ENCODE data around the gene SAMD4A. TPM values are rescaled to one million over a fixed set of nuclear protein-coding genes. Genes with fewer than 3 reads are reported as not detected.

SAMD4A gene, protein sequence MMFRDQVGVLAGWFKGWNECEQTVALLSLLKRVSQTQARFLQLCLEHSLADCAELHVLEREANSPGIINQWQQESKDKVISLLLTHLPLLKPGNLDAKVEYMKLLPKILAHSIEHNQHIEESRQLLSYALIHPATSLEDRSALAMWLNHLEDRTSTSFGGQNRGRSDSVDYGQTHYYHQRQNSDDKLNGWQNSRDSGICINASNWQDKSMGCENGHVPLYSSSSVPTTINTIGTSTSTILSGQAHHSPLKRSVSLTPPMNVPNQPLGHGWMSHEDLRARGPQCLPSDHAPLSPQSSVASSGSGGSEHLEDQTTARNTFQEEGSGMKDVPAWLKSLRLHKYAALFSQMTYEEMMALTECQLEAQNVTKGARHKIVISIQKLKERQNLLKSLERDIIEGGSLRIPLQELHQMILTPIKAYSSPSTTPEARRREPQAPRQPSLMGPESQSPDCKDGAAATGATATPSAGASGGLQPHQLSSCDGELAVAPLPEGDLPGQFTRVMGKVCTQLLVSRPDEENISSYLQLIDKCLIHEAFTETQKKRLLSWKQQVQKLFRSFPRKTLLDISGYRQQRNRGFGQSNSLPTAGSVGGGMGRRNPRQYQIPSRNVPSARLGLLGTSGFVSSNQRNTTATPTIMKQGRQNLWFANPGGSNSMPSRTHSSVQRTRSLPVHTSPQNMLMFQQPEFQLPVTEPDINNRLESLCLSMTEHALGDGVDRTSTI
- polyA plus RNA-seq (2011; rRNA removed) = 3.9 and 5.3 TPM in 2 replicates
- 2.4 and 3.2 TPM in 2 replicates for polyA plus RNA-seq (2012; cell fraction: cytosol; rRNA removed)
- polyA plus RNA-seq (2012; cell fraction: nucleus; rRNA removed) = 7.7 and 10.7 TPM in 2 replicates
- polyA plus RNA-seq (2017; fragmentation: RNase III; extraction: RNeasy Plus Mini Kit Qiagen cat#74134 plus additional on column Dnase treatment) = 5.4 to 8.0 TPM (median 6.1 TPM) in 3 replicates
- polyA minus RNA-seq (2011; rRNA and poly(A)+ RNA removed) = 16.6 and 23.5 TPM in 2 replicates

- no peak for TF ChIP-seq FOXS1 (CRISPR knock-in tag; IDR thresholded peaks at IDR 0.05)
- TF ChIP-seq KDM5A (IDR thresholded peaks at IDR 0.05) = peak; percentile 62; the same call in 1 of the 2 replicates
- TF ChIP-seq TP53 (CRISPR knock-in tag; IDR thresholded peaks at IDR 0.05) = 0 out of 2 replicates have a peak, but pooled peaks have one; percentile 28
- no peak for TF ChIP-seq MAZ (IDR thresholded peaks at IDR 0.05; ENCODE audit: borderline replicate concordance, low read depth, low read length)
- peak; percentile 56; the same call in 2 of the 3 replicates for TF ChIP-seq SMC3 (IDR thresholded peaks at IDR 0.05)
- no peak for TF ChIP-seq MAFK (IDR thresholded peaks at IDR 0.05; ENCODE audit: partially characterized antibody)
- TF ChIP-seq ZFP36 (IDR thresholded peaks at IDR 0.05; ENCODE audit: borderline replicate concordance, partially characterized antibody) = peak; percentile 7
- peak; percentile 42 for TF ChIP-seq PHF8 (IDR thresholded peaks at IDR 0.05; ENCODE audit: borderline replicate concordance, low read depth)
- TF ChIP-seq POLR2A (IDR thresholded peaks at IDR 0.05; ENCODE audit: low read length) = peak; percentile 21; the same call in 1 of the 2 replicates
- TF ChIP-seq JUNB (IDR thresholded peaks at IDR 0.05) = no peak
- TF ChIP-seq BCL3 (IDR thresholded peaks at IDR 0.05) = no peak; the same call in 2 of the 3 replicates
- TF ChIP-seq RFX5 (IDR thresholded peaks at IDR 0.05) = peak; percentile 26; the same call in 1 of the 2 replicates
- peak in 1 of 2 experiments; percentile 13; a peak in 1 of 5 replicates for TF ChIP-seq JUN (IDR thresholded peaks at IDR 0.05)
- TF ChIP-seq, protein P1, sequence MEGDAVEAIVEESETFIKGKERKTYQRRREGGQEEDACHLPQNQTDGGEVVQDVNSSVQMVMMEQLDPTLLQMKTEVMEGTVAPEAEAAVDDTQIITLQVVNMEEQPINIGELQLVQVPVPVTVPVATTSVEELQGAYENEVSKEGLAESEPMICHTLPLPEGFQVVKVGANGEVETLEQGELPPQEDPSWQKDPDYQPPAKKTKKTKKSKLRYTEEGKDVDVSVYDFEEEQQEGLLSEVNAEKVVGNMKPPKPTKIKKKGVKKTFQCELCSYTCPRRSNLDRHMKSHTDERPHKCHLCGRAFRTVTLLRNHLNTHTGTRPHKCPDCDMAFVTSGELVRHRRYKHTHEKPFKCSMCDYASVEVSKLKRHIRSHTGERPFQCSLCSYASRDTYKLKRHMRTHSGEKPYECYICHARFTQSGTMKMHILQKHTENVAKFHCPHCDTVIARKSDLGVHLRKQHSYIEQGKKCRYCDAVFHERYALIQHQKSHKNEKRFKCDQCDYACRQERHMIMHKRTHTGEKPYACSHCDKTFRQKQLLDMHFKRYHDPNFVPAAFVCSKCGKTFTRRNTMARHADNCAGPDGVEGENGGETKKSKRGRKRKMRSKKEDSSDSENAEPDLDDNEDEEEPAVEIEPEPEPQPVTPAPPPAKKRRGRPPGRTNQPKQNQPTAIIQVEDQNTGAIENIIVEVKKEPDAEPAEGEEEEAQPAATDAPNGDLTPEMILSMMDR (IDR thresholded peaks at IDR 0.05) = peak; percentile 33
- peak; percentile 52 to 60 for TF ChIP-seq RAD21 (conservative IDR thresholded peaks at IDR 0.05 in 1 of 2, IDR thresholded peaks at IDR 0.05 in 1 of 2)
- TF ChIP-seq FOSL2 (IDR thresholded peaks at IDR 0.05) = no peak
- no peak for TF ChIP-seq FOSL2 (CRISPR knock-in tag; IDR thresholded peaks at IDR 0.05)
- 0% methylated on average over 10 of the region's 91 CpGs for WGBS (ENCODE audit: missing lambda C conversion rate)
- Histone ChIP-seq H3K27ac (peak within 1 kb of the TSS; percentile 88 to 98), H3K9me3 (peaks cover under 1% of the 10 kb centered on the region; the same call in 1 of the 3 replicates), H3K4me1 (peaks cover 35% of the 10 kb centered on the region), H3K4me2 (peak within 1 kb of the TSS; percentile 88), H3K4me3 (peak within 1 kb of the TSS; percentile 75)
- CTCF ChIA-PET = interaction anchor here (0.5 to 13.8 kb wide), 40 partner anchors 9 to 644 kb away, joined by 3 to 272 read pairs (median 6); partner anchors contain the start of gene CGRRF1
- FAIRE-seq (no peak), DNase-seq (ENCODE audit: low read depth in 1 of 2, low spot score in 1 of 2) (peak; percentile 68 to 88), ATAC-seq (peak; percentile 60 to 71)
- POLR2A ChIA-PET = interaction anchor here (0.6 to 4.8 kb wide), 8 partner anchors 11 to 209 kb away, joined by 3 to 78 read pairs (median 6); no protein-coding TSS in a partner anchor
Observed at GRCh38 chr14:54566410-54567223, at the start of gene SAMD4A. Gene SAMD4A (plus strand): TSS chr14:54567128. CDS start chr14:54567917, 789 bp downstream.

DNA sequence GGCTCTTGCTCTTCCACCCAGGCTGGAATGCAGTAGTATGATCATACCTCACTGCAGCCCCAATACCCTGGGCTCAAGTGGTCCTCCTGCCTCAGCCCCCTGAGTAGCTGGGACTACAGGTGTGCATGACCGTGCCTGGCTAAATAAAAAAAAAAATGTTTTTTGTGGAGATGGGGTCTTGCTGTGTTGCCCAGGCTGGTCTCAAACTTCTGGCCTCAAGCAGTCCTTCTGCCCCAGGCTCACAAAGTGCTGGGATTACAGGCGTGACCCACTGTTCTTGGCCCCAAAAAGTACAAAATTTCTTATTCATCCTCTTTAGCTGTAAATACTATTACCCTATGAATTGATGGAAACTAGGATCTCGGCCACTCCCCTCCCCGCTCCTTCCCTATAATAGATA, 42.5 kb upstream of the SAMD4A start:
- Histone ChIP-seq H3K4me2 (no peak overlapping the region), H3K4me3 (no peak overlapping the region), H3K9me3 (no peaks in the 10 kb centered on the region), H3K27ac (no peak overlapping the region), H3K4me1 (no peaks in the 10 kb centered on the region)
- 86% methylated on average over 4 of the region's 4 CpGs for WGBS (ENCODE audit: missing lambda C conversion rate)
- FAIRE-seq (no peak), DNase-seq (ENCODE audit: low read depth in 1 of 2, low spot score in 1 of 2) (no peak), ATAC-seq (no peak)
- ChIA-PET CTCF (interaction anchor here (0.6 to 1.8 kb wide), 4 partner anchors 15 to 250 kb away, joined by 3 to 4 read pairs (median 3); partner anchors contain the start of gene CGRRF1), POLR2A (no interaction called here)
- no peak for TF ChIP-seq KDM1A (IDR thresholded peaks at IDR 0.05; ENCODE audit: low read depth)
- TF ChIP-seq BCL3 (IDR thresholded peaks at IDR 0.05) = no peak
- no peak for TF ChIP-seq ZFP36 (IDR thresholded peaks at IDR 0.05; ENCODE audit: borderline replicate concordance, partially characterized antibody)
- no peak for TF ChIP-seq ZC3H11A (IDR thresholded peaks at IDR 0.05)
- TF ChIP-seq REST (IDR thresholded peaks at IDR 0.05) = no peak
- no peak for TF ChIP-seq CBX8 (IDR thresholded peaks at IDR 0.05)
- no peak for TF ChIP-seq SMC3 (IDR thresholded peaks at IDR 0.05)
- TF ChIP-seq HEYL (CRISPR knock-in tag; IDR thresholded peaks at IDR 0.05) = no peak
- TF ChIP-seq HOXA7 (CRISPR knock-in tag; IDR thresholded peaks at IDR 0.05) = no peak
- TF ChIP-seq MYC (IDR thresholded peaks at IDR 0.05; ENCODE audit: borderline replicate concordance, low read length) = no peak
- TF ChIP-seq MAFK (IDR thresholded peaks at IDR 0.05; ENCODE audit: partially characterized antibody) = no peak

Data from A549 (cell line).